Ovary (tissue), 9 donors: ENCODE data around the gene PRUNE1. TPM values are rescaled to one million over a fixed set of nuclear protein-coding genes. Genes with fewer than 3 reads are reported as not detected.

Source experiments
- DNase-seq, 5 donors: peaks; one replicate each; pipeline ENCODE4 v3.0.0-alpha.2; 2019 to 2020
- H3K27ac ChIP-seq, 2 donors: fragments of 200-600 bp; one replicate each; pipeline versions ENCODE4 v1.5.1 to v1.8.0; 2019 to 2022
- H3K27me3 ChIP-seq: fragments of 200-600 bp; one replicate; pipeline ENCODE4 v1.8.0; 2022
- H3K36me3 ChIP-seq: fragments of 200-600 bp; sonication (generic); one replicate; pipeline ENCODE4 v1.5.1; 2019
- H3K4me1 ChIP-seq: one replicate; pipeline ENCODE4 v1.8.1; 2013; ENCODE audit warnings: mild to moderate bottlenecking, moderate library complexity; ENCODE audit not compliant: insufficient read depth
- H3K4me3 ChIP-seq: fragments of 200-600 bp; sonication (generic); one replicate; pipeline ENCODE4 v1.5.1; 2017
- H3K9me3 ChIP-seq, 2 donors: fragments of 200-600 bp in 1 of 2; sonication (generic) in 1 of 2; one replicate each; pipeline versions ENCODE4 v1.5.1 to v1.8.1; 2013 to 2019; ENCODE audit warnings: mild to moderate bottlenecking in 1 of 2, moderate library complexity in 1 of 2
- CTCF ChIP-seq, 3 donors: fragments of 450-650 bp in 2 of 3; fragments of 200-600 bp in 1 of 3; IDR thresholded peaks; one replicate each; pipeline versions ENCODE4 v1.5.1 to v1.8.0; 2016 to 2022; ENCODE audit warnings: antibody characterized with exemption in 3 of 3, mild to moderate bottlenecking in 1 of 3
- EP300 ChIP-seq: sonication (generic); formaldehyde crosslinking; IDR thresholded peaks from one replicate; pipeline ENCODE4 v1.6.1; 2017; ENCODE audit warnings: antibody characterized with exemption
- POLR2A ChIP-seq: fragments of 450-650 bp; IDR thresholded peaks from one replicate; pipeline ENCODE4 v1.6.1; 2017; ENCODE audit warnings: antibody characterized with exemption, mild to moderate bottlenecking, moderate library complexity
- WGBS, 3 donors: extraction: QIAGEN DNeasy Blood & Tissue Kit in 1 of 3; methylation state at CpG; one replicate each; pipeline versions ENCODE4 v1.1.5 to v1.1.7; 2013 to 2017; 5-methylcytosine and 5-hydroxymethylcytosine counted together
- intact Hi-C, 4 donors: fragments of 100-400 bp; cut with DNase I; formaldehyde crosslinking; loops; one replicate each; pipeline versions ENCODE4 v1.11.0 to v1.15.1; 2022 to 2023
- polyA plus RNA-seq, 2 donors: library from polyadenylated mRNA; stranded (reverse); fragments of 200-250 nt in 1 of 2; fragments of 350-450 nt in 1 of 2; fragmentation: Illumina TruSeq in 1 of 2; extraction: RNeasy Lipid Tissue Mini Kit (QIAGEN cat#74804) in 1 of 2; gene quantifications; one replicate each; pipeline ENCODE4 v1.2.3, GENCODE V29; 2013 to 2014
- small RNA-seq: library from RNA; depleted of rRNA; stranded (forward); fragments of <200 nt; gene quantifications from one replicate; pipeline ENCODE3, GENCODE V24; 2016
- total RNA-seq, 7 donors: library from RNA; depleted of rRNA in 2 of 7; stranded (reverse); fragments of >200 nt in 2 of 7; fragmentation: NEBNext Ultra II Directional in 3 of 7; extraction: Animal tissue kit (Norgen Biotek cat#: 25700) in 3 of 7; gene quantifications; one replicate each; pipeline versions ENCODE4 v1.1.0 to v1.2.4, GENCODE V29; 2016 to 2023
- donor health status: DM: no; HTN: no; CAD: no; lungs with moderate emphysema.
- donor health status: DM: no; HTN: no; CAD: no.
- donor health status: Bipolar disorder and iron deficiency.
- donor health status: DM: yes; HTN: yes; CAD: no.
- donor health status: DM: no; HTN: no; CAD: no.
- donor health status: DM: yes; HTN: yes; CAD: no.

PRUNE1 gene
- total and polyA plus RNA-seq, 9 donors, result 17.2 to 30.7 (median 22.9) TPM

GRCh38 chr1:151072224-151072623, 64.0 kb downstream of the PRUNE1 start:
- intact Hi-C loops, result loop anchor here in 2 of 4 donors (5.0 to 10.0 kb wide), 2 partner anchors 73 to 75 kb away; partner anchors contain the start of gene SEMA6C (in 2 of the 2)
- no peak for TF ChIP-seq EP300
- no peak for TF ChIP-seq POLR2A
- no peak for TF ChIP-seq CTCF (IDR thresholded peaks at IDR 0.05)
- no peak overlapping the region for H3K27ac ChIP-seq
- WGBS, 3 donors, result 76 to 81% (median 77%) methylated on average over 13 of the region's 13 CpGs
- H3K4me3 ChIP-seq, result no peak overlapping the region
- H3K4me1 ChIP-seq, result peaks cover 6% of the 10 kb centered on the region
- H3K27me3 ChIP-seq, result no peaks in the 10 kb centered on the region
- no peaks in the 10 kb centered on the region for H3K9me3 ChIP-seq
- no peaks in the 10 kb centered on the region for H3K36me3 ChIP-seq
- DNase-seq, result no peak

Small RNA genes lying within 50 kb of the gene (small RNA-seq; reads per million reads assigned to genes)
- gene RNU6-884P, result not detected

Other genes starting within 250 kb of the PRUNE1 start
- gene CTSS, start 242.7 kb upstream of the PRUNE1 start, total RNA-seq, result 10 to 100 TPM in 6 of 7 donors, 1 to 10 TPM in 1; 8.7 to 80.9 (median 13.6) TPM
- gene CTSS, start 242.7 kb upstream of the PRUNE1 start, polyA plus RNA-seq, result 100 to 1,000 TPM in 1 of 2 donors, 1 to 10 TPM in 1; 9.6 to 131 TPM
- gene CTSK, start 200.2 kb upstream of the PRUNE1 start, total RNA-seq, result 10 to 100 TPM; 35.6 to 85.2 (median 74.0) TPM
- 100 to 1,000 TPM; 114 to 254 TPM for gene CTSK, start 200.2 kb upstream of the PRUNE1 start, polyA plus RNA-seq
- 10 to 100 TPM; 52.5 to 79.8 (median 60.5) TPM for gene ARNT, start 131.8 kb upstream of the PRUNE1 start, total RNA-seq
- gene ARNT, start 131.8 kb upstream of the PRUNE1 start, polyA plus RNA-seq, result 10 to 100 TPM; 27.9 to 84.0 TPM
- gene CTXND2, start 121.3 kb upstream of the PRUNE1 start, total RNA-seq, result not detected
- gene CTXND2, start 121.3 kb upstream of the PRUNE1 start, polyA plus RNA-seq, result not detected
- gene SETDB1, start 82.1 kb upstream of the PRUNE1 start, total RNA-seq, result 10 to 100 TPM; 21.9 to 49.4 (median 40.9) TPM
- 10 to 100 TPM; 24.0 to 46.2 TPM for gene SETDB1, start 82.1 kb upstream of the PRUNE1 start, polyA plus RNA-seq
- 100 to 1,000 TPM in 5 of 7 donors, 10 to 100 TPM in 2; 91.9 to 198 (median 156) TPM for gene CERS2, start 33.6 kb upstream of the PRUNE1 start, total RNA-seq
- 100 to 1,000 TPM; 124 to 339 TPM for gene CERS2, start 33.6 kb upstream of the PRUNE1 start, polyA plus RNA-seq
- gene ANXA9, start 26.2 kb upstream of the PRUNE1 start, total RNA-seq, result 1 to 10 TPM in 3 of 7 donors, under 1 TPM in 4; 0.24 to 6.9 (median 0.79) TPM
- 1 to 10 TPM in 1 of 2 donors, under 1 TPM in 1; 0.44 to 1.2 TPM for gene ANXA9, start 26.2 kb upstream of the PRUNE1 start, polyA plus RNA-seq
- gene MINDY1, start 1.5 kb upstream of the PRUNE1 start, total RNA-seq, result 10 to 100 TPM; 17.1 to 35.6 (median 26.9) TPM
- 10 to 100 TPM; 22.1 to 33.0 TPM for gene MINDY1, start 1.5 kb upstream of the PRUNE1 start, polyA plus RNA-seq
- gene BNIPL, start 28.1 kb downstream of the PRUNE1 start, total RNA-seq, result 10 to 100 TPM in 1 of 7 donors, 1 to 10 TPM in 1, under 1 TPM in 5; 0.17 to 10.6 (median 0.60) TPM
- under 1 TPM; 0.13 to 0.32 TPM for gene BNIPL, start 28.1 kb downstream of the PRUNE1 start, polyA plus RNA-seq
- 1 to 10 TPM; 3.9 to 9.1 (median 7.3) TPM for gene C1orf56, start 39.3 kb downstream of the PRUNE1 start, total RNA-seq
- 1 to 10 TPM; 2.6 to 6.6 TPM for gene C1orf56, start 39.3 kb downstream of the PRUNE1 start, polyA plus RNA-seq
- 10 to 100 TPM; 37.6 to 81.9 (median 56.3) TPM for gene CDC42SE1, start 51.2 kb downstream of the PRUNE1 start, total RNA-seq
- 10 to 100 TPM; 26.0 to 73.4 TPM for gene CDC42SE1, start 51.2 kb downstream of the PRUNE1 start, polyA plus RNA-seq
- gene MLLT11, start 51.9 kb downstream of the PRUNE1 start, total RNA-seq, result 1 to 10 TPM; 1.3 to 9.5 (median 2.4) TPM
- 1 to 10 TPM; 1.1 to 3.6 TPM for gene MLLT11, start 51.9 kb downstream of the PRUNE1 start, polyA plus RNA-seq
- gene GABPB2, start 62.3 kb downstream of the PRUNE1 start, total RNA-seq, result 10 to 100 TPM; 12.6 to 28.1 (median 24.2) TPM
- 10 to 100 TPM; 11.4 to 20.6 TPM for gene GABPB2, start 62.3 kb downstream of the PRUNE1 start, polyA plus RNA-seq
- gene SEMA6C, start 138.2 kb downstream of the PRUNE1 start, total RNA-seq, result 10 to 100 TPM in 5 of 7 donors, 1 to 10 TPM in 2; 8.0 to 18.0 (median 14.7) TPM
- gene SEMA6C, start 138.2 kb downstream of the PRUNE1 start, polyA plus RNA-seq, result 10 to 100 TPM in 1 of 2 donors, 1 to 10 TPM in 1; 5.0 to 13.4 TPM
- gene TNFAIP8L2, start 148.2 kb downstream of the PRUNE1 start, total RNA-seq, result 1 to 10 TPM in 5 of 7 donors, under 1 TPM in 2; 0.48 to 3.8 (median 1.2) TPM
- 1 to 10 TPM; 2.1 to 4.6 TPM for gene TNFAIP8L2, start 148.2 kb downstream of the PRUNE1 start, polyA plus RNA-seq
- 10 to 100 TPM; 12.6 to 20.3 (median 14.3) TPM for gene LYSMD1, start 157.5 kb downstream of the PRUNE1 start, total RNA-seq
- 10 to 100 TPM; 14.3 to 15.5 TPM for gene LYSMD1, start 157.5 kb downstream of the PRUNE1 start, polyA plus RNA-seq
- gene SCNM1, start 157.7 kb downstream of the PRUNE1 start, total RNA-seq, result 10 to 100 TPM; 18.6 to 32.7 (median 22.7) TPM
- 10 to 100 TPM; 33.0 to 38.9 TPM for gene SCNM1, start 157.7 kb downstream of the PRUNE1 start, polyA plus RNA-seq
- 1 to 10 TPM in 2 of 7 donors, under 1 TPM in 3, not detected in 2; 0.42 to 1.4 (median 0.88) TPM for gene TMOD4, start 167.5 kb downstream of the PRUNE1 start, total RNA-seq
- under 1 TPM in 1 of 2 donors, not detected in 1; 0.15 TPM for gene TMOD4, start 167.5 kb downstream of the PRUNE1 start, polyA plus RNA-seq
- 10 to 100 TPM; 24.5 to 53.1 (median 48.9) TPM for gene VPS72, start 181.7 kb downstream of the PRUNE1 start, total RNA-seq
- 10 to 100 TPM; 42.2 to 78.4 TPM for gene VPS72, start 181.7 kb downstream of the PRUNE1 start, polyA plus RNA-seq
- gene PIP5K1A, start 190.1 kb downstream of the PRUNE1 start, total RNA-seq, result 10 to 100 TPM; 33.0 to 62.8 (median 47.5) TPM
- gene PIP5K1A, start 190.1 kb downstream of the PRUNE1 start, polyA plus RNA-seq, result 10 to 100 TPM; 19.8 to 50.4 TPM
- gene PSMD4, start 246.3 kb downstream of the PRUNE1 start, total RNA-seq, result 100 to 1,000 TPM in 4 of 7 donors, 10 to 100 TPM in 3; 78.1 to 117 (median 108) TPM
- 100 to 1,000 TPM; 116 to 167 TPM for gene PSMD4, start 246.3 kb downstream of the PRUNE1 start, polyA plus RNA-seq